T-helper 22 cell (primary cell): ENCODE results near the gene GREM2.

ENCODE experiments used
- DNase-seq: peaks from one replicate; pipeline ENCODE4 v3.0.0-alpha.2; 2020; ENCODE audit warnings: low read depth

The GREM2 gene

DNA sequence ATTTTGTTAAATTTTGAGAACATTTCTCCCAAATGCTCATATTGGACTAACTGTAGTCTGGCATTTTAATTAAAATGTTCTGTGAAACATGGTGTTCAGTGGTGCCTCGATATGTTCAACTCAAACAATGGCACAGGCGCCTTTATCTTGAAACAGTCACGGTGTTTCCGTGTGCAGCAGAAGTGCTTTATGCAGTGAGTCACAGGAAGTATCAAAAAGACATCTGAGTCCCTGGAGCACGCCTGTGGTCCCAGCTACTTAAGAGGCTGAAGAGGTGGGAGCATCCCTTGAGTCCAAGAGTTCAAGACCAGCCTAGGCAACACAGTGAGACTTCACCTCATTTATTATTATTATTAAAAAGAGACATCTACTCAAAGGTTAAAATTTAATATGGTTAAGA, 52.2 kb downstream of the GREM2 start:
- DNase-seq, result no peak

GRCh38 chr1:240555524-240555923, 56.4 kb downstream of the GREM2 start:
- DNase-seq, result no peak

- no peak for DNase-seq
Observed at GRCh38 chr1:240553351-240553750, 58.6 kb downstream of the GREM2 start.

DNA sequence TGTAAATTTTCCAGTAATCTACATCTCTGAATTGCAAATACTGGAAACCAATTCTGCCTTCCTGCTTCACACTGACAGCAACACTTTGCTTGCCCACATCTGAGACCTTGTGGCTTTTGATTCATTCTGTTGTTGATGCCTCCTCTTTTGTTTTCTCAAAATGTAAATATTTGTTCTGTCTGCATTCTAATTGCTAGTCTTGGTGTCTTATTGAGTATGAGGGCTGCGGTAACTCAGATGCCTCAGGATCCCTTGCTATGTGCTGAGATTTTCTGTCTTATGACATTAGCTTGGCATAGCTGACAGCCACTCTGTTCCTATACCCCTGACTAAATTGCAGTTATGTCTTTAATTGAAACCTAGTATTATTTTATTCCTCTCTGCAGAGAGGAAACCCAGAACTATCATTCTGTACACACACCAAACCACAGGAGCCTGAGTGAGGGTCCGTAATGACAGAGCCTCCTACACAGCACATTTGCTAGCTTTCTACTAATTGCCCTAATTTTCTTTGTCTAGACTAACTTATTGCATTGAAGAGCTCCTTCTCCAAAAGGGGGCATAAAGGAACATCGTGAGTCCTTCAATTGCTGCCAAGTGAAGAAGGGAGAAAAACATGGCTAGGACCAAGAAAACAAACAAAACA, 72.1 kb downstream of the GREM2 start:
- DNase-seq, result no peak

- DNase-seq, result no peak
Observed at GRCh38 chr1:240538776-240539430, 73.1 kb downstream of the GREM2 start.

DNA sequence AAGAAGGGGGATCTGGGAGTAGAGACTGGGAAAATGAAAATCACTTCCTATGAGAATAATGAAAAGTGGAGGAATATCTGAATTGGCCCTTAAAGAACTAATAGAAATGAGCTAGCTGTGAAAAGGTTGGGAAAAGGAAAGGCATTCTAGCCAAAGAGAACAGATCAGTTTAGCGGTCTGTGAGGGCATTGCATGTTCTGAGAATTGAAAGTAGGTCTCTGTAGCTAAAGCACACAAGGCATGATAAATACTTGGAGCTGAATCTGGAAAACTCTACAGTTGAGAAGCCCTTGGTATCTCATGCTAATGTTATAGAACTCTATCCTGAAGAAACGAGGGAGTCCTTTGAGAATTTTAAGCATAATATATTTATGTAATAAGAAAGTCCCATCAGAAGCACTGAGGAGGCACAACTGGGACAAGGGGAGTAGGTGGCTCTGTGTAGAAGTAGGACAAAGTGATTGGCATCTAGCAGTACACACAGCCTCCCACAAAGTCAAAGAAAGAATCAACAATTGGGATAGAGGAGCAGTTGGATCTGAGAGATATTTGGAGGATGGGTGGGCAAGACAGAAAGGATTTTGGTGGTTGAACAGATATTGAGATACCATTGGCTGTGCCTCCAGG, 78.7 kb downstream of the GREM2 start:
- DNase-seq, result no peak

DNA sequence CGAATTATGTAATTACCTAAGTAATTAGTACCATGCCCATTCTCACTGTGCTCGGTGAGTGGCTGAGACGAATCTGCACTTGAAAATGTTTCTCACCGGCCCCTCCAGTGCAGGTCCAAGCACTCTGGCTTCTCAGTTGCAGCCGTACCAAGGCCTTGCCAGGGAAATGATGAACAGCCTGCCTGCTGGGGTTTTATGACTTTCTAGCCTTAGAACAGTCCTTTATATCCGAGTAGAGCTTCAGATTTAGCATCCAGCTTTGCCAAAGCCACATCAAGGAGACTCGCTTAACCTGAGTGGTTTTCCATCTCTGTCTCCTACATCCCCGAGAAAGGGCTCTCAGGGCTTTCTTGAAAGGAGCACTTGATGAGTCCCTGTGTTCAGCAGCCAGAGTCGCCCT, 83.4 kb downstream of the GREM2 start:
- DNase-seq, result no peak

- no peak for DNase-seq
Observed at GRCh38 chr1:240527086-240527485, 84.9 kb downstream of the GREM2 start.

DNA sequence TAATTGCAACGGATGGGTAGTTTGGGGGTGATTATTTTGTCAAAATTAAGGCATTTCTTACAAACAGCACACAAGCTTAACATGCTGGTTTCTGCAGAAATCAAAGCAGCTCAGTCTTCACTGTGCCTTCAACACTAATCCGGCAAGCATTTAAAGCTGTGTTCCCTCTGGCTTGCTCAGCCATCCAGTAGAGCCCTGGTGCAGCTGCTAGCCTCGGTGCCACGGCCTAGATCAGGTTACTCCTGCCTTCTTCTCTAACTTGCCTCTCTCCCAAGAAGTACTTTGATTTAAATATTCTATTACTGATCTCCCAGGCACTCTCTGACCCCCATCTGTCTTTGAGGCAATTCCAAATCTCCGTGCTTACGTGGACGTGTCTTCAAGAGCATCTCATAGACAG, 85.6 kb downstream of the GREM2 start:
- DNase-seq, result no peak

DNA sequence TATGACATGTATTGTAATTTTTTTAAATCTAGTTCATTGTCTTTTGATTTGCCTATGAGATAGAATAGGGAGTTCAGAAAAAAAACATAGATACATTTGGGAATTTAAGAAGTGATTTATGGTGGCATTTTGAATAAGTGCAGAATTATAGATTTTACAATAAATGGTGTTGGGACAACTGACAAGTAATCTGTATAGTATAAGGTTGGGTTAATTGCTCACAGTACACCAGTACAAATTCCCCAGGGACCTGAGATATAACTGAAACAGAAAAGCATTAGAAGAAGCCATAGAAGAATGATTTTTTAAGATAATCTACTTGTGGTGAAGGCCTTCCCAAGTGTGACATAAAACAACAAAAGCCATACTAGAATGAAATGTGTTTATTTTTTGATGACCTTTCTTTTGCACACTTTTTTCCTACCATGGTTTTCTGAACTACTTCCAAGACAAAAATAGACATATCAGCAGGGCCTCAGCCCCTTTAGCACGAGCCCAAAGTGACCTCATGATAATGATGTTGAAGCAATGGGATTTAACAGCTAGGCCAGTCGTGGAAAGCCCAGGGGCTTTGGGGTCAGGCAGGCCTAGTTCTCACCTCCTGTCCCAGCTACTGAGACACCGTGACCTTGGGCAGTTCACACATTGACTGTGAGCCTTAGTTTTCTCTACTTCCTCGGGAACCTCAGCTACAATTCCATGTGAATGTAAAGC, 87.4 kb downstream of the GREM2 start:
- no peak for DNase-seq

- no peak for DNase-seq
Observed at GRCh38 chr1:240522122-240522822, 89.7 kb downstream of the GREM2 start.

- no peak for DNase-seq
Observed at GRCh38 chr1:240517891-240518290, 94.1 kb downstream of the GREM2 start.

GRCh38 chr1:240516069-240516468, 95.9 kb downstream of the GREM2 start:
- DNase-seq, result no peak

GRCh38 chr1:240515505-240515904, 96.5 kb downstream of the GREM2 start:
- no peak for DNase-seq

- DNase-seq, result no peak
Observed at GRCh38 chr1:240511789-240512188, 100.2 kb downstream of the GREM2 start.

- no peak for DNase-seq
Observed at GRCh38 chr1:240508950-240509349, 103.0 kb downstream of the GREM2 start.

DNA sequence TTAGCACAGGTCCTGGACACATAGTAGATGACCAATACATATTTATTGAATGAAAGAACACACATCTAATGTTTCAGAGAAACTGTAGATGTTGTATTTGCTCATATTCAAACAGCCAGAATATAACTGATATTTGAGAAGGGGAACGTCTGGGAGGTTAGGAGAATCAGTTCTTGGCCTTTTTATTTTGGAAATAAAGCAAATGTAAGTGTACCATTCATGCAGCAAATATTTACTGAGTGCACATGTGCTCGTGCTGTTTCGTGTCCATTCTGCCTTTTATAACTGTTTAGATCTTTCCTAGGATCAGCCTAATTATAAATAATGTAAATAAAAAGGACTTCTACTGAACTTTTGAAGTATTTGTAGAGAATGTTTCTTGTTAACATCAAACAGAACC, 103.8 kb downstream of the GREM2 start:
- no peak for DNase-seq

DNA sequence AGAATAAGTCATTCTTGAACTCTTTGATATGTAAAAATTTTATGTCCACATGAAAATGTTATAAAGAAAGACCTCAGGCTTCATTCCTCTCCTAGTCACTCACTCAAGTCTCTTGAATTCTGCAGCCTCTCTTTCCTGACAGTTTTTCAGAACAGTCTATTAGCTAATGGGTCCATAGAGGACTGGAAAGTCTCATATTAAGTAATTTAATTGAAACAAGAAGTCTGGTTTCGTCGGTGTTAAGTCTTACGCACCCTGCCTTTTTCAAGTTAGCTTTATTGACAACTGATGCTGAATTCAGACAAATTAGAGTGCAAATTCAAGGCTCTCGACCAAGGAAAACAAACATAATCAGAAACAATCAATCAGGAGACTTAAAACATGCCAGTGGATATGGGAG, 105.8 kb downstream of the GREM2 start:
- no peak for DNase-seq

- DNase-seq, result no peak
Observed at GRCh38 chr1:240503558-240503957, 108.4 kb downstream of the GREM2 start.

GRCh38 chr1:240503036-240503435, 108.9 kb downstream of the GREM2 start:
- no peak for DNase-seq

DNA sequence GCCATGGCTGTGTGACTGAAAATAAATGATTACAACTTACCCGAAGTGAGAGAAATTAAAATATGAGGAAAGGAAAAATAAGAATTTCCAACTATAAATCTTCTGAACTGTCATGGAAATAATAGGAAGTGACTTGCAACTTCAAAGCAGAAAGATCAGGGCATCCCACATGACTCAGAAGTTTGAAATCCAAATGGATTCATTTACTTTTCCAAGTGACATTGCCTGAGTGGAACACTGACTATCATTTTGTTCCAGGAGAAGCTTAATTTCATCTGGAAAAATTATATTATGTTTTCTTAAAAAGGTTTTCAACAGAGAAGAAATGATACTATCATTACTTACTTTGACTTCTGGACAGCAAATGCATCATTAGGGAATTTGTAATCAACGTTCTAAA, 110.8 kb downstream of the GREM2 start:
- no peak for DNase-seq

DNA sequence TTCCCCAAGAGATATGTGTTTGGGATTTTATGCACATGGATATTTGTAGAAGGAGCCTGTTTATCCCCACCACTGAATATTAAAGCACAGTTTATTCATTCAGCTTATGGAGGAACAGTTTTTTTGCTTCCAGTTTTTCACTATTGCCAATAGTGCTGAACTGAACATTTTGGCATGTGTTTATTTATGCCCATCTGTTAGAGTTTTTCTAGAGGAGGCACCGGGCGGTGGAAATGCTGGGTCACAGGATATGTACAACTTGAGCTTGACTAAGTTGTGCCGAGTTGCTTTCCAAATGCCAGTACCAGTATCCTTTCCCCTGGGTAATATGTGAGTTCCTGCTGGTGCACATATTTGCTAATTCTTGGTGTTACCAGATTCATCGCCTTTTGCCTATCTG, 111.3 kb downstream of the GREM2 start:
- DNase-seq, result no peak
